Activated naive CD8-positive, alpha-beta T cell (primary cell): ENCODE results near the gene PACRG.

Source experiments
- H3K27ac Mint-ChIP-seq: one replicate; pipeline ENCODE4 v1.8.0; 2021; ENCODE audit warnings: mixed read lengths
- H3K27me3 Mint-ChIP-seq: one replicate; pipeline ENCODE4 v1.8.0; 2021; ENCODE audit warnings: mixed read lengths
- H3K36me3 Mint-ChIP-seq: one replicate; pipeline ENCODE4 v1.8.0; 2021; ENCODE audit warnings: mixed read lengths
- H3K4me1 Mint-ChIP-seq: one replicate; pipeline ENCODE4 v1.8.0; 2021; ENCODE audit warnings: low read depth, mixed read lengths
- H3K4me3 Mint-ChIP-seq: one replicate; pipeline ENCODE4 v1.8.0; 2021; ENCODE audit warnings: mild to moderate bottlenecking, mixed read lengths
- H3K9me3 Mint-ChIP-seq: one replicate; pipeline ENCODE4 v1.8.0; 2021; ENCODE audit warnings: low read depth, mixed read lengths

The PACRG gene

DNA sequence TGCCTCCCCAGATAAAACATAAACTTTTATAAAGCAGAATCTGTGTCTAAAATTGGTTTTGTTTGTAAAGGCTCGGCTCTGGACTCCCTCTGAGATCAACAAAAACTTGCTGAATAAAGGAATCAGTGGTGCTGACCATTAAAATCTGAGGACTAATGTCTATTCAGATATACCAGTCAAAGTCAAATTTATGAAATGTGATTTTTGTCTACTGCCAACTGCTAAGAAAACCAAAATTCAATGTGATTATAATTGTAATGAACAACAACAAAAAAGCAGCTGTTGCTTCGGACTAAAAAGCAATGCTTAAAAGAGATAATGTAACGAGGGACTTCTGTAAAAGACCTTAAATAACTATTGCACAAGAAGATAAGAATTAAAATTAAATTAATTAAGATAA, 26.8 kb upstream of the PACRG start:
- Mint-ChIP-seq H3K4me1 (no peaks in the 10 kb centered on the region), H3K4me3 (no peak overlapping the region), H3K27ac (no peak overlapping the region), H3K36me3 (peaks cover 9% of the 10 kb centered on the region), H3K9me3 (no peaks in the 10 kb centered on the region), H3K27me3 (no peaks in the 10 kb centered on the region)

GRCh38 chr6:162701551-162701950, 26.2 kb upstream of the PACRG start:
- H3K27ac Mint-ChIP-seq = no peak overlapping the region

DNA sequence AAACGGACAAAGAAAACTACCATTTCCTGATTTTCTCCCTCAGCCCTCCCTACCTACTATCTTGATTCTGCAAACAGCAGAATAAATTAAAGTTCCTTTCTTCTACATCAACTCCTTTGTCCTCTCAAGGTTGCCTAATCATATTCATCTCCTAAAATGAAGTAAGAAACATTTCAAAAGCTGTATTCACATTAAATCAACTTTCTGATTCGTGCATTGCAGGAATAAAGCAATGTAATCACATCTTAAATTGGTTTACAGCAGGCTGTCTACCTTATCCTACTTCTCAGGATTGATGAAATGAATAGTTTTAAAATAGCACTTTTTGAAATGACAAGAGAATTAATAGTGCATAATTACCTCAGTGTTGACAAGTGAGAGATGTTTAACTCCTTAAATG, 25.3 kb upstream of the PACRG start:
- Mint-ChIP-seq H3K27ac (no peak overlapping the region), H3K4me1 (no peaks in the 10 kb centered on the region), H3K4me3 (no peak overlapping the region), H3K9me3 (no peaks in the 10 kb centered on the region), H3K36me3 (peaks cover 9% of the 10 kb centered on the region), H3K27me3 (no peaks in the 10 kb centered on the region)

More at GRCh38 chr6:162701551-162701950, 26.2 kb upstream of the PACRG start:
- Mint-ChIP-seq H3K27me3 (no peaks in the 10 kb centered on the region), H3K4me1 (no peaks in the 10 kb centered on the region), H3K4me3 (no peak overlapping the region), H3K9me3 (no peaks in the 10 kb centered on the region), H3K36me3 (peaks cover 9% of the 10 kb centered on the region)

- Mint-ChIP-seq H3K27me3 (no peaks in the 10 kb centered on the region), H3K27ac (no peak overlapping the region), H3K4me3 (no peak overlapping the region)
These were observed 23.8 kb upstream of the PACRG start for GRCh38 chr6:162704001-162704400.

GRCh38 chr6:162705736-162706135, 22.0 kb upstream of the PACRG start:
- H3K27me3 Mint-ChIP-seq = no peaks in the 10 kb centered on the region
- no peaks in the 10 kb centered on the region for H3K4me1 Mint-ChIP-seq
- H3K4me3 Mint-ChIP-seq = no peak overlapping the region
- peaks cover 5% of the 10 kb centered on the region for H3K36me3 Mint-ChIP-seq
- H3K9me3 Mint-ChIP-seq = no peaks in the 10 kb centered on the region
- H3K27ac Mint-ChIP-seq = no peak overlapping the region

More at GRCh38 chr6:162704001-162704400, 23.8 kb upstream of the PACRG start:
- Mint-ChIP-seq H3K9me3 (no peaks in the 10 kb centered on the region), H3K36me3 (peaks cover 9% of the 10 kb centered on the region), H3K4me1 (no peaks in the 10 kb centered on the region)

DNA sequence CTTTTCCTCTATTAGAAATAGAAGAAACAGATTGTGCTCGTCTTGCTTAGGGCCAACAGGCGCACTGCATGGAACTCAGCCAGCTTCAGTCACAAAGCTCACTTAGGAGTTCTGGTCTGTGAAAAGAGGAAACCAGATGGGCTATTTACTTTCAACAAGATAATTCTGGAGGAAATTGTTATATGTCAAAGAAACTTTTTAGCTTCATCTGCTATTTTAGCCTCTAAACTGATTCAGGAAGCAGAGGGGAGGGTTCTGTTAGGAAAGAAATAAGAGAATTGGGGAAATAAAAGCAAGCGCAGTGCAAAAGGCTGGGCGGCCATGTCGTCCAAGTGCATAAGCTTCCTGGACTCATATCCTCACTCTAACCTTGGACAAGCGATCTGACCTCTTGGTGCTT, 21.5 kb upstream of the PACRG start:
- Mint-ChIP-seq H3K4me1 (no peaks in the 10 kb centered on the region), H3K36me3 (peaks cover 5% of the 10 kb centered on the region), H3K9me3 (no peaks in the 10 kb centered on the region), H3K4me3 (no peak overlapping the region), H3K27ac (no peak overlapping the region), H3K27me3 (no peaks in the 10 kb centered on the region)

GRCh38 chr6:162708971-162709370, 18.8 kb upstream of the PACRG start:
- Mint-ChIP-seq H3K4me1 (no peaks in the 10 kb centered on the region), H3K4me3 (no peak overlapping the region), H3K27ac (no peak overlapping the region), H3K27me3 (no peaks in the 10 kb centered on the region), H3K9me3 (no peaks in the 10 kb centered on the region), H3K36me3 (peaks cover 8% of the 10 kb centered on the region)

- H3K9me3 Mint-ChIP-seq = no peaks in the 10 kb centered on the region
- H3K36me3 Mint-ChIP-seq = peaks cover 8% of the 10 kb centered on the region
- no peaks in the 10 kb centered on the region for H3K27me3 Mint-ChIP-seq
- no peaks in the 10 kb centered on the region for H3K4me1 Mint-ChIP-seq
- H3K4me3 Mint-ChIP-seq = no peak overlapping the region
- H3K27ac Mint-ChIP-seq = no peak overlapping the region
These were observed 18.3 kb upstream of the PACRG start for GRCh38 chr6:162709431-162709830.

GRCh38 chr6:162710419-162710818, 17.4 kb upstream of the PACRG start:
- Mint-ChIP-seq H3K36me3 (peaks cover 5% of the 10 kb centered on the region), H3K27me3 (no peaks in the 10 kb centered on the region), H3K4me3 (no peak overlapping the region), H3K4me1 (no peaks in the 10 kb centered on the region), H3K9me3 (no peaks in the 10 kb centered on the region), H3K27ac (no peak overlapping the region)

- Mint-ChIP-seq H3K9me3 (no peaks in the 10 kb centered on the region), H3K27ac (no peak overlapping the region), H3K4me1 (no peaks in the 10 kb centered on the region), H3K36me3 (peaks cover 5% of the 10 kb centered on the region), H3K27me3 (no peaks in the 10 kb centered on the region), H3K4me3 (no peak overlapping the region)
These were observed 16.8 kb upstream of the PACRG start for GRCh38 chr6:162710936-162711335.

DNA sequence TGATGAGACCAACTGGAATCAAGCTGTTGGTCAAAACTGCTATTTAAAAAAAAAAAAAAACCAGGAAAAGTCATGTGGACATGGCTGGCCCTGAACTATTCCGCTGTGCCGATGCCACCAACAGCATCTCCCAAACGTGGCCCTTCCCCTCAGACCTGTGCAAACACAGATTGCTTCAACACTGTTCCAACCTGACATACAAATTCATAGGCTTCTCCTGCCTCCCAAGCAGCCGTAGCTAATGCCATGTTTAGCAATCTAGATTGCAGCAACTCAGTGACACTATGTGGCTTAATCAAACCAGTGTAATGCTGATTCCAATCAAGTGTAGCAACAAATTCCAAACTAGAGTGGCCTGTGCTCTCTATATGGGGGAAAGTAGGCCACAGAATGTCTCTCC, 16.4 kb upstream of the PACRG start:
- Mint-ChIP-seq H3K4me1 (no peaks in the 10 kb centered on the region), H3K27ac (no peak overlapping the region), H3K4me3 (no peak overlapping the region), H3K9me3 (no peaks in the 10 kb centered on the region), H3K36me3 (peaks cover 5% of the 10 kb centered on the region), H3K27me3 (no peaks in the 10 kb centered on the region)

GRCh38 chr6:162712694-162713093, 15.1 kb upstream of the PACRG start:
- H3K4me1 Mint-ChIP-seq = no peaks in the 10 kb centered on the region
- H3K4me3 Mint-ChIP-seq = no peak overlapping the region
- peaks cover 5% of the 10 kb centered on the region for H3K36me3 Mint-ChIP-seq
- H3K27ac Mint-ChIP-seq = no peak overlapping the region
- no peaks in the 10 kb centered on the region for H3K9me3 Mint-ChIP-seq
- no peaks in the 10 kb centered on the region for H3K27me3 Mint-ChIP-seq

- Mint-ChIP-seq H3K9me3 (no peaks in the 10 kb centered on the region), H3K36me3 (peaks cover 7% of the 10 kb centered on the region), H3K27ac (no peak overlapping the region), H3K4me3 (no peak overlapping the region), H3K4me1 (no peaks in the 10 kb centered on the region), H3K27me3 (no peaks in the 10 kb centered on the region)
These were observed 13.6 kb upstream of the PACRG start for GRCh38 chr6:162713974-162714780.

GRCh38 chr6:162715601-162716000, 12.2 kb upstream of the PACRG start:
- Mint-ChIP-seq H3K27ac (no peak overlapping the region), H3K36me3 (peaks cover 7% of the 10 kb centered on the region), H3K4me1 (no peaks in the 10 kb centered on the region), H3K9me3 (no peaks in the 10 kb centered on the region), H3K4me3 (no peak overlapping the region), H3K27me3 (peaks cover 1% of the 10 kb centered on the region)

DNA sequence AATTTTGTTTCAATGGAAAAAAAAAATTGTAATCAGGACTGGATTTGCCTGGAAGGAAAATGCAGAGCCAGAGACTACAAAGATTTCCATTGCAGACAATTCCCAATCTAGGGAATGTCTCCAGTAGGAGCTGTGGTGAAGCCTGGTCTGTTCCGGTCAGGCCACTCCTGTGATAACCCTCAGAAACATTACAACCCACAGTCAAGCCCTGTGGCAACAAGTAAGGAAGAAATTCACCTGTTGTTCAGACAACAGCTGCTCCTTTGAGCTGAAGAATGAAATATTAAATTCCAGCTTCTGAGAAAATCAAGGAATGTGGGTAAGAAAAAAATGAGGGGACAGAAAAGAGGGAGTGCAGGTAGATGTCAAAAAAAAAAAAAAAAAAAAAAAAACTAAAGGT, 8.2 kb upstream of the PACRG start:
- no peak overlapping the region for H3K4me3 Mint-ChIP-seq
- peaks cover 1% of the 10 kb centered on the region for H3K27me3 Mint-ChIP-seq
- H3K4me1 Mint-ChIP-seq = peaks cover 3% of the 10 kb centered on the region
- H3K36me3 Mint-ChIP-seq = peaks cover 3% of the 10 kb centered on the region
- H3K27ac Mint-ChIP-seq = no peak overlapping the region
- no peaks in the 10 kb centered on the region for H3K9me3 Mint-ChIP-seq

GRCh38 chr6:162721404-162721687, 6.4 kb upstream of the PACRG start:
- no peak overlapping the region for H3K4me3 Mint-ChIP-seq
- H3K36me3 Mint-ChIP-seq = peaks cover 3% of the 10 kb centered on the region
- H3K27me3 Mint-ChIP-seq = peaks cover 1% of the 10 kb centered on the region
- no peaks in the 10 kb centered on the region for H3K9me3 Mint-ChIP-seq
- H3K4me1 Mint-ChIP-seq = peaks cover 3% of the 10 kb centered on the region
- no peak overlapping the region for H3K27ac Mint-ChIP-seq
